Epithelial cell of esophagus (primary cell): ENCODE results near the gene ATXN1.

ENCODE experiments used
- DNase-seq: peaks from one replicate; pipeline ENCODE4 v3.0.0; 2010; ENCODE audit warnings: low read depth
- H3K4me3 ChIP-seq: 2 replicates; pipeline ENCODE4 v1.5.1; 2011; ENCODE audit warnings: mild to moderate bottlenecking, low read length, control low read depth
- TF ChIP-seq, protein P1 (sequence below): IDR thresholded peaks from 2 replicates; pipeline ENCODE4 v1.5.1; 2011; ENCODE audit warnings: low read depth, mild to moderate bottlenecking, low read length, control low read depth, inconsistent platforms; ENCODE audit not compliant: insufficient read depth; ENCODE audit errors: missing control alignments

Gene ATXN1

DNA sequence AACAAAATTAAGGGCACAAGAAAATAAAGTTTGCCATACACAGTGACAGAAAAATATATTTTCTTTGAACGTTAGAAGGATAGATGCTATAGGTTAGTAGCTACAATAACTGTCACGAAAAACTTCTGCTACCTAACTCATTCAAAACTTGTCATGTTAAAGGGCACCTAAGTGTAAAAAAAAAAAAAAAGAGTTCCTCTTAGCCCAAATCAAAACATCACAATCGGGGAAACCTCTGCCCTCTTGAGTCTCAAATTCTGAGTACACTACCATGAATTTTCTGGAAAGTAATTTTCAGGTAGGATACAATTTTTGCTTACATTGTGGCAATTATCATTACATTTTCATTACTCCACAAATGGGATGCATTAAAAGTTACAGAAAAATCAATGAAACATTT is 5.7 kb downstream of the ATXN1 start:
- DNase-seq = no peak
- no peak overlapping the region for H3K4me3 ChIP-seq
- TF ChIP-seq, protein P1, sequence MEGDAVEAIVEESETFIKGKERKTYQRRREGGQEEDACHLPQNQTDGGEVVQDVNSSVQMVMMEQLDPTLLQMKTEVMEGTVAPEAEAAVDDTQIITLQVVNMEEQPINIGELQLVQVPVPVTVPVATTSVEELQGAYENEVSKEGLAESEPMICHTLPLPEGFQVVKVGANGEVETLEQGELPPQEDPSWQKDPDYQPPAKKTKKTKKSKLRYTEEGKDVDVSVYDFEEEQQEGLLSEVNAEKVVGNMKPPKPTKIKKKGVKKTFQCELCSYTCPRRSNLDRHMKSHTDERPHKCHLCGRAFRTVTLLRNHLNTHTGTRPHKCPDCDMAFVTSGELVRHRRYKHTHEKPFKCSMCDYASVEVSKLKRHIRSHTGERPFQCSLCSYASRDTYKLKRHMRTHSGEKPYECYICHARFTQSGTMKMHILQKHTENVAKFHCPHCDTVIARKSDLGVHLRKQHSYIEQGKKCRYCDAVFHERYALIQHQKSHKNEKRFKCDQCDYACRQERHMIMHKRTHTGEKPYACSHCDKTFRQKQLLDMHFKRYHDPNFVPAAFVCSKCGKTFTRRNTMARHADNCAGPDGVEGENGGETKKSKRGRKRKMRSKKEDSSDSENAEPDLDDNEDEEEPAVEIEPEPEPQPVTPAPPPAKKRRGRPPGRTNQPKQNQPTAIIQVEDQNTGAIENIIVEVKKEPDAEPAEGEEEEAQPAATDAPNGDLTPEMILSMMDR = no peak

DNA sequence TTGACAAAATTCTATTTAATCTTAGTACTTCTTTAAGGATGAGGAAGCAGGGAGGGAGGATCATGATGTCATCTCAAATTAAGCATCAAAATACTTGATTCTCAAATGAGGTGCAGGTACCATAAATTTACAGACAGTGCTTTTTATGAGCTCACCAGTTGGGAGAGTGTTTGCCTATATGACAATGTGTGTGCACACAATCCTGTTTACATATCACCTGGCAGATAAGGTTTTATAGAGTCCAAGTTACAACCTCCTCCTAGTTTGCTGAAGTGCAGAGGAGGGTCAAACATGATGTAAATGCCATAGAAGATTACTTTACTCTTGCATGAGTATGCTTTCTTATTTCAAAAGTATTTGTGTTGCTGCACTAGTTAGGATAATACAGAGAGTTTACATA is 6.4 kb downstream of the ATXN1 start:
- TF ChIP-seq, protein P1 = no peak
- no peak overlapping the region for H3K4me3 ChIP-seq
- no peak for DNase-seq

DNA sequence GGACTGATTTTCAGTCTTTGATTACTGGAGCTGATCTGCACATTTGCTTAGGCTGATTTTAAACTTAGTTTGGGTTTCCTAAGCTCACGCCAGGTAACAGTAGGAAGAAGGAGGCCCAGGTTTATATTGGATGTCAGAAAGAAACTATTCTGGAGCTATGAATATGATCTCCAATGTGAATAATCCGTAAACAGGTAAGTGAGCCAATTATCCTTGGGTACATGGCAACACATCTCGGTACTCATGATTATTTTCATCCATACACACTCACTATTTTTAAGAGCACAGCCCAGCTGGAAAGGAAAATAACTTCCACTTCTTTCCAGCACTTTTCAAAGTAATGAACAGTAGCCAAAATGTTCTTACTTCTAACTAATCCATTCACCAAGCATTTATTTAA is 7.0 kb downstream of the ATXN1 start:
- TF ChIP-seq, protein P1 = no peak
- H3K4me3 ChIP-seq = no peak overlapping the region
- DNase-seq = no peak

DNA sequence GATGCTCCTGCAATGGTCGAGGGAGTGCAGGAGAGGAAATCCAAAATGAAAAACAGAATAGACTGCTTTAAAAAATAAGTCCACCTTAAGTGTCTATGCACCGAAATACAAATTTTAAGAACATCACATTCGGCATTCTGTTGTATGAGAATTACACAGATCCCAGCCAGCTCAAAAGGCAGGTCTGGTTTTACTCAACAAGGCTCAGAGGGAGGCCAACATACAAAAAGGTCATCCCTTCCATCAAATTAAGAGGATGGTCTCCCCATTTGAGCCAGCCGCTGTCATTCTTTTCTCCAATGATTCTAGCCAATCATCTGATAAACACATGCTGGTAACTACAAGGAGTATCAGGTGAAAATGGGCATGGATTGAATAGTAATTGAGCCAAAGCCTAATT is 7.9 kb downstream of the ATXN1 start:
- H3K4me3 ChIP-seq = no peak overlapping the region
- TF ChIP-seq, protein P1 = no peak
- DNase-seq = no peak

DNA sequence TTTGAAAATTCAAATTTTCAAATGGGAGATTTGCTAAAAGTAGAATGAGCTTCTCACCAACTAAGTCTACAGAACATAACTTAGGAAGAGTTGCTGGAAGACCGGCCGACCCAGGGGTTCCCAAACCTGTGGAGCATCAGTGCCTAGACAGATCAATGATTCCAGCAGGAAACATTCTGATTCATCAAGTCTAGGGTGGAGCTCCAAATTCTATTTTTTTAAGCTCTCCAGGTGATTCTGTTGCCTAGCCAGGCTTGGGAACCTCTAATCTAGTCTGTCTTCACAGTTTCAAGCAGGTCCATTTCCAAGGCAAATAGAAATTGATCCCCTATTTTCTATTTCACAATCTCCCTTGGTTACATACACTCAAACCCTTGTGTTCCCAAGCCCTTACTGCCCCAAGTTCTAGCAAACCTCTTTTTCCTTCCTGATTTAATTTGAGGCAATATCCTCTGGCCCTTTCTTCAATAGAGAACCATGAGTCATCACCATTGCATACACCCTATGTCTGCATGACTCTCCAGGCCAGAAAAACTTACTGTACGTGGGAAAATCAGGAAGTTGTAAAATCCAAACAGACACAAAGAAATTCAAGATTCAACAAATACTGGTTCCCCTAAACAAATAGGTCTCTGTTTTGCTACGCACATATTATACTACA is 8.9 kb downstream of the ATXN1 start:
- H3K4me3 ChIP-seq = no peak overlapping the region
- TF ChIP-seq, protein P1 = no peak
- DNase-seq = peak; percentile 88

DNA sequence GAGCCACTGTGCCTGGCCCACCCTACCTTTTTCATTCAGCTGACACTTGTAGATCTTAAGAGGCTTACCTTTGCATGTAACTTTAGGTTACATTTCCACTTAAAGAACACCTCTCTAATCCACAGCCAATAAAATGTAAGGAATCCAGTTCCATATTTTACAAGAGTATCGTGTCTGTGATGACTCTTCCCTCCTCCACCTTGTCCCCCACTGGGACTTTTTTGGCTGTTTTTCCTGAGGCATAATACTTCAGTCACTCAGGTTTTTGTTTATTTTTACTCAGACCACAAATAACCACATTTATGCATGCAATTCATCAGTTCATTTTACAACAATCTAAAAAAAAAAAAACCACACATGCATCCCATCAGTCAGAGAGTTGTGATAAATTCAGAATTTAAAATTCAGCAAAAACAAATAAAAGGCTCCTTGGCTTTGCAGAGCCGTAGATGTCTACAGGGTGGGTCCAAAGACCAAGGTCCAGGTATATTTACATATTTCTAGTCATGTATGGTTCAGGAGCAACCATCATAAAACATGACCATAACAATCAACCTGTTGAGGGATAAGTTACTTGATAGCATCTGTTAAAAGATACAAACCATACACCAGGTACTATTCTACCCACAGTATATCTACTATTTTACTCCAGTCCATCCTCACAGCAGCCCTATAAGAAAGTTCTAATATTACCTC is 9.9 kb downstream of the ATXN1 start:
- H3K4me3 ChIP-seq = no peak overlapping the region
- peak; percentile 46 for DNase-seq
- TF ChIP-seq, protein P1 = no peak

DNA sequence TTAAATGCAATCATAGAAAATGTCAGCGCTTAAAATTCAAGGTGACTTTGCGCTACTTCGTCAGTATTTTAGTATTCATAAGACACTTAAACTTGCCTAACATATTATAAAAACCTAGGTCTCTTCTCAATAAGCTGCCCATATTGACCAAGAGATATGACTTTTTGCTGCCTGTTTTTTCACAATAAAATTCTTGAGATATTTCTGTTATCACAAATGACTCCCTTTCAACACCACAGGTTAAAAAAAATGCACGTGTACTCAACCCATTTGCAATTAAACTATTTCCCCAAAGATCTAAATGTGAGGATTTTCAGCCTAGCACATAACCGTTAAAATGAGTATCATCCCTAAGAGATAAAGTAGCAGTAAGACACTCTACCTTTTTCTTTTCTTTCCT is 10.7 kb downstream of the ATXN1 start:
- TF ChIP-seq, protein P1 = no peak
- H3K4me3 ChIP-seq = no peak overlapping the region
- no peak for DNase-seq
